ENCODE data around the gene PRDX2. TPM values are rescaled to one million over a fixed set of nuclear protein-coding genes. Genes with fewer than 3 reads are reported as not detected.
A peak's percentile ranks its signal among the peaks of the same experiment; 100 is the strongest.

Gene PRDX2
- total RNA-seq, 1 donor, result 155 TPM

DNA sequence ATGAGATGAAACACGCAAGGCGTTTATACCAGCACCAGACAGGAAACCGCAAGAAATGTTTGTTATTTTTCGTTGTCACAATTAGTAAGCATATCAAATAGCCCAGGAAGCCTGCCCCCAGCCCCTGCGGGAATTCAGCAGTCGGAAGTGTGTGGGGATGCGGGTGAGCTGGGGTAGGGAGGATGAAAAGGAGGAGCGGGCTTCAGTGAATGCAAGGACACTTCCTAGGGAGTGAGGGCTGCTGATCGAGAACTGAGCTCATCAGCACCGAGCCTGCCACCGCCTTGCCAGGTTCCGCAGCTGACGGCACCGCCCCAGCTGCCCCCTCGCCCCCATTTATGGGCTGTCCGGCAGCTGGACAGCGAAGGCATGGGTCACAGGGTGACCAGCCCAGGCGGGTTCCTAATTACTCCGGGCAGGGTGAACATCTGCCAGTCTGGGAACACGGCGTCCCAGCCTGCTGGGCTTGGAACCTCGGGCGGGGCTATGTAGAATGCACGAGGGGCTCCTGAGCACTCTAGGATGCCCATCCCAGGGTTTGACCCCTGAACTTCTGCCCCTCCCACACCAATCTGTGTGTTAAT is 51.6 kb downstream of the PRDX2 start:
- TF ChIP-seq, protein P1, sequence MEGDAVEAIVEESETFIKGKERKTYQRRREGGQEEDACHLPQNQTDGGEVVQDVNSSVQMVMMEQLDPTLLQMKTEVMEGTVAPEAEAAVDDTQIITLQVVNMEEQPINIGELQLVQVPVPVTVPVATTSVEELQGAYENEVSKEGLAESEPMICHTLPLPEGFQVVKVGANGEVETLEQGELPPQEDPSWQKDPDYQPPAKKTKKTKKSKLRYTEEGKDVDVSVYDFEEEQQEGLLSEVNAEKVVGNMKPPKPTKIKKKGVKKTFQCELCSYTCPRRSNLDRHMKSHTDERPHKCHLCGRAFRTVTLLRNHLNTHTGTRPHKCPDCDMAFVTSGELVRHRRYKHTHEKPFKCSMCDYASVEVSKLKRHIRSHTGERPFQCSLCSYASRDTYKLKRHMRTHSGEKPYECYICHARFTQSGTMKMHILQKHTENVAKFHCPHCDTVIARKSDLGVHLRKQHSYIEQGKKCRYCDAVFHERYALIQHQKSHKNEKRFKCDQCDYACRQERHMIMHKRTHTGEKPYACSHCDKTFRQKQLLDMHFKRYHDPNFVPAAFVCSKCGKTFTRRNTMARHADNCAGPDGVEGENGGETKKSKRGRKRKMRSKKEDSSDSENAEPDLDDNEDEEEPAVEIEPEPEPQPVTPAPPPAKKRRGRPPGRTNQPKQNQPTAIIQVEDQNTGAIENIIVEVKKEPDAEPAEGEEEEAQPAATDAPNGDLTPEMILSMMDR (IDR thresholded peaks at IDR 0.05; ENCODE audit: extremely low read depth, low read depth, low read length), result no peak
- DNase-seq (ENCODE audit: insufficient read length, low spot score, missing footprints), result peak; percentile 90
- H3K4me1 ChIP-seq (ENCODE audit: insufficient read depth, low read length), result peaks cover 14% of the 10 kb centered on the region
- no peaks in the 10 kb centered on the region for H4K20me1 ChIP-seq (ENCODE audit: insufficient read depth, low read length)
- no peaks in the 10 kb centered on the region for H3K9me3 ChIP-seq (ENCODE audit: low read depth, low read length)
- no peak overlapping the region for H3K27ac ChIP-seq (ENCODE audit: low read depth, low read length)
- H3K4me3 ChIP-seq (ENCODE audit: insufficient read depth, low read length), result peak overlapping the region; percentile 14
- peaks cover 17% of the 10 kb centered on the region for H3K36me3 ChIP-seq (ENCODE audit: insufficient read depth, low read length)
- peak overlapping the region; percentile 46 for H3K4me2 ChIP-seq (ENCODE audit: insufficient read depth, low read length)
- no peak overlapping the region for H2AFZ ChIP-seq (ENCODE audit: low read length)
- no peaks in the 10 kb centered on the region for H3K79me2 ChIP-seq (ENCODE audit: insufficient read depth, low read length)
- peaks cover 22% of the 10 kb centered on the region for H3K27me3 ChIP-seq (ENCODE audit: insufficient read depth, low read length)

DNA sequence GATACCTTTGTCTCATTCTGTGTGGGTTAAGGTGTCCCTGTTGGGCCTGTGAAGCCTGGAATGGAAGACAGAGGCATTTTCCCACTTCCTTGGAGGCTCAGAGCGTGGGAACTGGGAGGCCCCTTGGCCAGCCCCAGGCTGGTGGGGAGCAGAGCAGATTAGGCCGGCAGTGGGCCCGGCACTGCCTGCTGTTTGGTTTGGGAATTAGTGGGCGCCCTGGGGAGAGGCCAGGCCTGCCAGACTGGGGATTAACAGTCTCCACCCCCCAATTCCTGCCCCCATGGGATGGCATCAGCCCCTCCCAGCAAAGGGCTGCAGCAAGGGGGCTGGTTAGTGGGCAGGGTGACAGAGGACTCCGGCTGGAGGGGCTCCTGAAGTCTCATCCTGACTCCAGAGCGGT is 53.1 kb downstream of the PRDX2 start:
- peaks cover 14% of the 10 kb centered on the region for H3K4me1 ChIP-seq (ENCODE audit: insufficient read depth, low read length)
- peak; percentile 77 for DNase-seq (ENCODE audit: insufficient read length, low spot score, missing footprints)
- no peaks in the 10 kb centered on the region for H3K9me3 ChIP-seq (ENCODE audit: low read depth, low read length)
- TF ChIP-seq, protein P1 (IDR thresholded peaks at IDR 0.05; ENCODE audit: extremely low read depth, low read depth, low read length), result no peak
- no peaks in the 10 kb centered on the region for H4K20me1 ChIP-seq (ENCODE audit: insufficient read depth, low read length)
- H3K27me3 ChIP-seq (ENCODE audit: insufficient read depth, low read length), result peaks cover 22% of the 10 kb centered on the region
- H3K27ac ChIP-seq (ENCODE audit: low read depth, low read length), result no peak overlapping the region
- peaks cover 20% of the 10 kb centered on the region for H3K36me3 ChIP-seq (ENCODE audit: insufficient read depth, low read length)
- no peak overlapping the region for H2AFZ ChIP-seq (ENCODE audit: low read length)
- H3K4me3 ChIP-seq (ENCODE audit: insufficient read depth, low read length), result no peak overlapping the region
- no peak overlapping the region for H3K4me2 ChIP-seq (ENCODE audit: insufficient read depth, low read length)
- H3K79me2 ChIP-seq (ENCODE audit: insufficient read depth, low read length), result no peaks in the 10 kb centered on the region

Small RNA genes lying within 50 kb of the gene (small RNA-seq; reads per million reads assigned to genes)
- not detected for gene MIR5684

Other genes starting within 250 kb of the PRDX2 start
- 8.7 and 10.6 TPM in 2 replicates for gene ZNF490, start 191.0 kb downstream of the PRDX2 start, total RNA-seq
- 16.5 and 16.6 TPM in 2 replicates for gene ZNF791, start 190.9 kb downstream of the PRDX2 start, total RNA-seq
- gene MAN2B1, start 135.1 kb downstream of the PRDX2 start, total RNA-seq, result 35.8 and 43.0 TPM in 2 replicates
- gene WDR83, start 135.0 kb downstream of the PRDX2 start, total RNA-seq, result 5.0 and 8.0 TPM in 2 replicates
- 50.4 and 52.5 TPM in 2 replicates for gene DHPS, start 119.9 kb downstream of the PRDX2 start, total RNA-seq
- not detected in 2 replicates for gene GNG14, start 113.8 kb downstream of the PRDX2 start, total RNA-seq
- gene FBXW9, start 105.2 kb downstream of the PRDX2 start, total RNA-seq, result 17.1 and 18.5 TPM in 2 replicates
- 36.6 and 39.8 TPM in 2 replicates for gene TNPO2, start 77.9 kb downstream of the PRDX2 start, total RNA-seq
- 123 and 136 TPM in 2 replicates for gene TRIR, start 67.1 kb downstream of the PRDX2 start, total RNA-seq
- 99.5 and 104 TPM in 2 replicates for gene GET3, start 64.3 kb downstream of the PRDX2 start, total RNA-seq
- gene BEST2, start 50.0 kb downstream of the PRDX2 start, total RNA-seq, result not detected in 2 replicates
- 16.8 and 21.7 TPM in 2 replicates for gene HOOK2, start 26.2 kb downstream of the PRDX2 start, total RNA-seq
- gene JUNB, start 10.3 kb downstream of the PRDX2 start, total RNA-seq, result 85.5 and 93.0 TPM in 2 replicates
- gene THSD8, start 269 bp upstream of the PRDX2 start, total RNA-seq, result 0.29 TPM in 1 of 2 replicates, not detected in the other
- 7.6 and 8.3 TPM in 2 replicates for gene RNASEH2A, start 4.8 kb upstream of the PRDX2 start, total RNA-seq
- gene RTBDN, start 32.8 kb upstream of the PRDX2 start, total RNA-seq, result not detected in 2 replicates
- 0.29 and 0.72 TPM in 2 replicates for gene MAST1, start 36.7 kb upstream of the PRDX2 start, total RNA-seq
- 48.1 and 61.0 TPM in 2 replicates for gene DNASE2, start 79.6 kb upstream of the PRDX2 start, total RNA-seq
- not detected in 2 replicates for gene KLF1, start 85.4 kb upstream of the PRDX2 start, total RNA-seq
- gene GCDH, start 89.4 kb upstream of the PRDX2 start, total RNA-seq, result 23.0 and 31.1 TPM in 2 replicates
- gene SYCE2, start 117.5 kb upstream of the PRDX2 start, total RNA-seq, result 0.29 TPM in 1 of 2 replicates, not detected in the other
- gene FARSA, start 131.9 kb upstream of the PRDX2 start, total RNA-seq, result 41.0 and 47.8 TPM in 2 replicates
- gene CALR, start 136.8 kb upstream of the PRDX2 start, total RNA-seq, result 1,685 and 1,980 TPM in 2 replicates
- gene RAD23A, start 144.1 kb upstream of the PRDX2 start, total RNA-seq, result 80.2 and 84.0 TPM in 2 replicates
- gene GADD45GIP1, start 155.4 kb upstream of the PRDX2 start, total RNA-seq, result 15.2 and 16.8 TPM in 2 replicates
- gene DAND5, start 167.8 kb upstream of the PRDX2 start, total RNA-seq, result not detected in 2 replicates
- 114 and 122 TPM in 2 replicates for gene NFIX, start 193.7 kb upstream of the PRDX2 start, total RNA-seq